GM18861 (cell line): ENCODE measurements around the gene RNF144A.
A peak's percentile ranks its signal among the peaks of the same experiment; 100 is the strongest.
"Not testable (repeated sequence)": the region's sequence is repeated elsewhere in the genome, so short reads cannot be mapped to it uniquely, and the experiment has no call there.

Source experiments
- ATAC-seq: cut with Tn5 transposase; IDR thresholded peaks from one replicate; pipeline ENCODE4 v1.9.1; 2021; ENCODE audit not compliant: unreplicated experiment

RNF144A gene

DNA sequence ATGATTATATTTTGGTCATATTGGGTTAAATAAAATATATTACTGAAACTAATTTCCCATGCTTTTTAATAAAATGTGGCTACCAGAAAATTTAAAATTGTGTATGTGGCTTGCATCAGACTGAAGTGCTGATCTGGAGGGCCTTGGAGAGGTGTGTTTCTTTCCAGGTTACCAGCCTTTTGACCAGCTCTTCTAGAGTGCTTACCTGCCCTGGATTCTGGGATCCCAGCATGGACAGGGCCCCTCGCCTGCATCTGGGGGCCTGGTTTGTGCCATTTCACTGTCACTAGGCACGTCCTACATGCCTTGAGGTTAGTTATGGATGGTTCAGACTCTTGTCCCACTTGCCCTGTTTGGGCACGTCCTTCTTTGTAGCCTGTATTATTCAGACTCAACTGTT, 10.5 kb downstream of the RNF144A start:
- no peak for ATAC-seq

DNA sequence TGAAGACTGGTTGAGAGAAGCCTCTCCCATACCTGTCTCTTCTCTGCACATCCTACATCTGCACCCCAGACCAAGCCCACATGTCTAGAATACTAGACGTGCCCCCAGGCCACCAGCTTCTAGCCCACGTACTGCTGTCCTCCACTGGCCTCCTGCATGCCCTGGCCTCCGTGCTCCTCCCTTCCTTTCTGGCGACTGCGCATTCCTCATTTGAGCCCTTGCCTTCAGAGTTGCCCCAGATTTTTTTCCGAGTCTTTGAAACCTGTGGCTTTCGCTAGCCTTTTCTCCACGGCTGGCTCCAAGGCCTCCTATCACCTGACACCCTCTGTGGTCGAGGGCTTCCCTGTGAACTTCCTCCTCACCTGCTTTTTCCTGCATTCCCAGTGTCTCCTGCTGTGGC, 11.2 kb downstream of the RNF144A start:
- ATAC-seq = no peak

DNA sequence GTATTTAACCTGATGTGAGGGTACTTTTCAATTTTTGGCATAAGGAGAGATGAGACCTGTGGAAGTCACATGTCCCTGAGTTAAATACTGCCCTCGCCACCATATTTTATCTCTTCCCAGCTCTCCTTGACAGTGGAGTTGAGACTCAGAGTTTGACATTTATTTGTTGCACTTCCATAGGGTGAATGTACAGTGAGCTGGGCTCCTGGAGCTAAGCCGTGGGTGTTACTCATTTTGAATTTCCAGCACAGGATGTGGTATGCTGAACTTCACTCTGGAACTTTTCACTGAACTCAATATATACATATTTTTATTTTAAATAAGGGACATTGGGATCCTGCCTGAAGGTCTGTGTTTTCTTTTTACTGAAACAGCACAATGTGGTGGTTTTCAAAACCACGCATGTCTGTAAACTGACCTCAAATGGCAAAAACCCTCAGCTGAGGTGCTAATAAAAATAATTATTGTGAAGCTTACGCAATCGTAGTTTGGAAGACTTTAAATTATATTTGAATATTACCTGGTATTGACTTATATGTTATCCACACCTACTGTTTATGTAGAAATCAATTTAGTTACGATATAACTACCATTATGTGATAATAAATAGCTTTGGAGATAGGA, 12.1 kb downstream of the RNF144A start:
- ATAC-seq = no peak

DNA sequence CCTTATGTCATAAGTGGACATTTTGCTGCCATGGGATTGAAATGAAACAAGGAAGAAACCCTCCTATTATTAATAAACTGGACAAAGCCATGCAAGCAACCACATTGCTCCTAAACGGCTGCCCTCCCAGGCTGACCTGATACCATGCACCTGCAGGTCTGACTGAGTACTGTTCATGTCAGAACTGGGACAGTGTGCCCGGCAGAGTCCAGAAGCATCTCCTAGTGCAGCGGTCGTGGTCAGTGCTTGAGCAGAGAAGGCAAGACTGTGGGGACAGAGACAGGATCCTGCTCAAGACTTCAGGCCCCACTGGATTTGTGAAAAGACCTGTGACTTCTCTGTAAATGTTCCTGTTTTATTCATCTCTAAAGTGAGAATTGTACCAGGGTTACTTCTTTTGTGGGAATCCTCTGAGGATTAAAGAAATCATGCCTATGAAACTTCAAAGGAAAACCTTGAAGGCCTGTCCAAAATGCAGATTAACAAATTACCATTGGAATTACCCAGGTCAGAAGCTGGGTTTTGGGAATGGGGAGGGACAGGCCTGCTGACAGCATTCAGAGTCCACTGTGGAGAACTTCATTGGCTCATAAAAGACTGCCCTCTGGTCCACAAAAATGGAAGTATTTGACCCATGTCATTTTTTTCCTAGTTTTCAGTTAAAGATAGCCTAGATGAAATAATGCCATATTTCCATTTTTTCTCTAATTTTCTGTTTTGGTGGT, 13.9 kb downstream of the RNF144A start:
- no peak for ATAC-seq

DNA sequence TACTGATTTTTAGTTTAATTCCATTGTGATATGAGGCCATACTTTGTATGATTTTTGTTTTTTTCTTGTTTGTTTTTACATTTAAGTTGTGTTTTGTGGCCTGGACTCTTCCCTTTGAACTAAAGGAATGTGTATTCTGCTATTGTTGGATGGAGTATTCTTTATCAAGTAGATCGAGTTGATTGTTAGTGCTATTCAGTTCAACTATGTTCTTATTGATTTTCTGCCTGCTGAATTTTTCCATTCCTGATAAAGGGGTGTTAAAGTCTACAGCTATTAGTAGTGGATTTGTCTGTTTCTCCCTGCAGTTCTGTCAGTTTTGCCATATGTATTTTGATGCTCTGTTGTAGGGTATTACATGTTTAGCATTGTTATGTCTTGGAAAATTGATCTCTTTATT, 14.5 kb downstream of the RNF144A start:
- ATAC-seq = no peak

DNA sequence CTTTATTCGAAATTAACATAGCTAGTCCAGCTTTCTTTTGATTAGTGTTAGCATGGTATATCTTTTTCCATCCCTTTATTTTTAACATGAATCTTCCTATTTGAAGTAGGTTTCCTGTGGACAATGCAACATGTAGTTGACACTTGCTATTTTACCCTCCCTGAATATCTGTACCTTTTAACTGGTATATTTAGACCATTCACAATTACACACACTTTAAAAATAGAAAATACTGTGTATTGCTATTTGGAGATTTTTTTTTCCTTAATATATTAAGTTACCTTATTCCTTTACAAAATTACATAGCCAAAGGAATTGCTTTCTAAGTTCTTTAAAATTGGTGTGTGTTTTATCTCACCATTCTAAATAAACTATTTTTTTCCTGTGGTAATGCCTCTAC, 15.0 kb downstream of the RNF144A start:
- ATAC-seq = no peak

DNA sequence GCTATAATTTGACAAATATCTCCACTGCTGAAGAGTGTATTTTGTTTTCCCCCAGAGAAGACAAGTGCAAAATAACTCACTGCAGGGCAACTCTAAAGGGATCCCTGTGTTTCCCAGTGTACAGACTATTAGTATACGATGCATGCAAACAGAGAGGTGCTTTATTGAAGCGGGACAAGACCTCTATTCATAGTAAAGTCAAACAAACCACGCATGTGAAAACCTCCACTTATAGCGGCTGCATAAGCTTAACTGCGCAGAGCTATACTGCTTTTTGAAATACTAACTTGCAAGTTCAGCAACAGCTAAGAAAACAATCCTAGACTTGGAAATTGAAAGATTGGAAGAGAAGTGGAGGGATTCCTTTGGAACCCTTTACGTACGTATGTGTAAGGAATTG, 15.6 kb downstream of the RNF144A start:
- no peak for ATAC-seq

DNA sequence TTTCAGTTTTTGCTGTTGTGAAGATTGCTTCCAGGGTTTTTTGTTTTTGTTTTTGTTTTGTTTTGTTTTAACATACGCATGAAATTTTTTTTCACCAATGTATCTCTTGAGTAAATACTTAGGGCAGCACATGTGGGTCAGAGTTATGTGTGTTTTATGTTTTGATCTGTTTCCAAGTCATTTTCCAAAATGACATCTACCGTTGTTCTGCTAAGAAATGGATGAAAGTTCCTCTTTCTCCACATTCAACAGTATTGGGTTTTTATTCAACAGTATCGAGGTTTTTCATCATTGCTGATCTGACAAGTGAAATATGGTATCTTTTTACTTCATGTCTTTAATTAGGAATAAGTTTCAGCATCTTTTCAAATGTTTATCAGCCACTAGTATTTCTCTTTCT, 16.7 kb downstream of the RNF144A start:
- ATAC-seq = no peak

DNA sequence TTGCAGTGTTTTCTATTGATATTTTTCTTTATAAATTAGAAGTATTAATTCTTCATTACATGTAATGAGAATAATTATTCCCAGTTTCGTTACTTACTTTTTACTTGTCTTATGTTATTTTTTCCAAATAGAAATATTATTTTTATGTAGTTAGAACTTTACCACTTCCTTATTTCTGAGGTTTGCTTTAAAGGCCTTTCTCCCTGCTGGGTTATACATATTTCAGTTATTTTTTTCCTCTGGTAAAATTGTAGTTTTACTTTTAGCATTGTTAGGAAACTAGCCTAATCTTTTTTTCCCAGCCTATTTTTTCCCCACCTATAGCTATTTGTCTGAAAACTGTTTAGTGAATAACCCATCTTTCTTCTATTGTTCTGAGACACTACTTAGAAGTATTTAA, 17.1 kb downstream of the RNF144A start:
- no peak for ATAC-seq

DNA sequence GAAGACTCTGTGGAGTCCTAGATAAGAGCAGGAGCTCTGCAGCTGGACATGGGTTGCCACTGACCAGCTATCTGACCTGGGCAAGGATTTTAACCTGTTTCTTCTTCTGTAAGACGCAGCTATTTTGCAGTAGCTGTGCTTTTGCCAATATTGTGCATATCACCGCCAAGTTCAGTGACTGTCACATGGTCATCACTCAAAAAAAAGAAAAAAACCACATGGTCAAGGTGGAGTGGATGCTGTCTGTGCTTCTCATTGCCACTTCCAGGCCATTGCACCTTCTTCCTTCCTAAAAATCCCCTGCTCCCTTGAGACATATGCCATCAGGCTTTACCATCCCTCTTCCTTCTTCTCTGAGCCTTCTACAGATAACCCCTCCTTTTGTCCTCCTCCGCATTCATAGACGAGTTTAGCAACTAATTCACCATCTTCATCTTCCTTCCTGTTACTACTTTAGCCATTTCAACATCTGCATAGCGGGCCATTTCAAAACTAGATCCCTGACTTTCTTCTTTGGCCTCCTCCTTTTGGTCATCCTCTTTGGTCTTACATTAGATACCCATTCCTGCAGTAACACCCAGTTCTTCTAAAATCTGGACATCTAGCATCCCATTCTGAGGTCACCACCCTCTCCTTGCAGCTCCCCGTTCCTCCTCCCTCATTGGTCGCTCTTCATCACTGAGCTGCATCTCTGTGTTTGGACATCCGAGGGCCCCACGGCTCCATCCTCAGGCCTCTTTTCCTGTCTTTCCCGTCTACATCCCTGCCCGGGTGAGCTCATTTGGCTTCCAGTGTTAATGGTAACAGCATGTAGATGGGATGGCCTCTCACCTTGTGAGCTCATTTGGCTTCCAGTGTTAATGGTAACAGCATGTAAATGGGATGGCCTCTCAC, 17.8 kb downstream of the RNF144A start:
- no peak for ATAC-seq

DNA sequence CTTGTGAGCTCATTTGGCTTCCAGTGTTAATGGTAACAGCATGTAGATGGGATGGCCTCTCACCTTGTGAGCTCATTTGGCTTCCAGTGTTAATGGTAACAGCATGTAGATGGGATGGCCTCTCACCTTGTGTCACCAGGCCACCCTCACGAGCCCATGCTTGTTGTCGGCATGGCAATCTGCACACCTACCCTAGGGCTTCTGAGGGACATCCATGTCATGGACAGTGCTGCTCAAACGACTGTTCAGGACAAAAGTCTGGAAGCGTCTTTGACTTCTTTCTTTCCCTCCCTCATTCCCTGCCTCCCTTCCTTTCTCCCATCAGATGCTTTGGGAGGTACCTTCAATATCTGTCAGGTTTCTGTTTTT, 18.4 kb downstream of the RNF144A start:
- not testable (repeated sequence) for ATAC-seq

DNA sequence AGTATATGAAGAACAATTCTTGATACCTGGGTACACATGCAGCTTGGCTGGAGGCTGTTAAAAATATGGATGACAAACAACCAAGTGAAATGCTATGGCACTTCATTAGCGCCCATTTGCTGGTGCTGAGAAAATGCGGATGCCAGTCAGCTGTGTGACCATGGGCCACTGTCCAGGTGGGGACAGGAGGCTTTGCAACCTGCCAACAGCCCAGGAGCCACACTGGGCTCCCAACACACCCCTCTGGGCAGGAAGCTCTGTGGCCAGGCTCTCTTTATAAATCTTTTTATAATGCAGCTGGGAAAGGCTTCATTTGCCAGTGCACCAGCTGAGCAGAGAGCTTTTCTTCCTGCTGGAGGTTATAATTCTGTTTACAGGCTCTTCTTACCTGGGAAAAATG, 19.9 kb downstream of the RNF144A start:
- ATAC-seq = no peak

DNA sequence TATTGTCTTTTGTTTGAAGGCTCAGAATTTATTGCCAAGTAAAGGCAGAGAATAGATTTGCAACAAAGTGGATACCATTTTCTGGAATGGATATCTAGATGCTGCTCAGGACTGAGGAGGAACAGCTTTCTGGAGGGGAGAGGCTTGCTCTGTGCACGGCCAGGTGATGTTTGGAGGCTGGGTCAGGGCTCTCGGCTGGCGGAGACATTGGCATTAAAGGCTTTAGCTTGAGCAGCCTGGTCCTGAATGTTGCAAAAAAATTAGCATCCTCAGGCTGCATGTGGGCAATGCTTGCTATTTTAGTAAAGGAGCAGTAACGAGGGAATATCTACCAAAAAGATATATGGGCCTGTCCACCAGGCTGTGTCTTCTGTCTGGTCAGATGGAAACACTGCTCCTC, 20.4 kb downstream of the RNF144A start:
- no peak for ATAC-seq

DNA sequence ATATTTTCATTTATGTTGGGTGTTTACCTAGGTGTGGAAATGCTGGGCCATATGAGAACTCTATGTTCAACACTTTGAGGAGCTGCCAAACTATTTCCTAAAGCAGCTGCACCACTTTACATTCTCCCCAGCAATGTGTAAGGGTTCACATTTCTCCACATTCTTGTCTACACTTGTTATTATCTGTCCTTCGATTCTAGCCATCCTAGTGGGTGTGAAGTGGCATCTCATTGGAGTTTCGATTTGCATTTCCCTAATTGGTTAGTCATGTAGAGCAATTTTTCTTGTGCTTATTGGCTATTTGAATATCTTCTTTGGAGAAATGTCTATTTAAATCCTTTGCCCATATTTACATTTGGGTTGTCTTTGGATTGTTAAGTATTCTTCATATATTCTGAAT, 21.9 kb downstream of the RNF144A start:
- ATAC-seq = no peak

DNA sequence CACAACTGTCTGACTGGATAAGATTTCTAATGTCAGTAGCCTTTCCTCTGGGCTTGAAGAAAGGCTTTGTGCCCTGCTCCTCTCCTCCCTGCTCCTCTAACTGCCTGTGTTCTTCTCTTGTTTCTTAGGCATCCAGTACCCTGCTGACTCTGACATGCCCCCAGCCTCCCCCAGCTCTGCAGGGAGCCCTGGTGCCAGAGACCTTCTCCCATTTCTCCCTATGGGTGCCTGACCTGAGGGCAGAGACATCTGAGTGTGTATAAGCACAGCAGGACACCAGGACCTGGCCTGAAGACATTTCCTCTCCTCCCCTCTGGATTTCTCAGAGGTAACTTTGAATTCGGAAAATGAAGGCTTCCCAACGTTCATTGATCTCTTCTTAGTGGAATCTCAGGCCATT, 23.6 kb downstream of the RNF144A start:
- ATAC-seq = no peak

DNA sequence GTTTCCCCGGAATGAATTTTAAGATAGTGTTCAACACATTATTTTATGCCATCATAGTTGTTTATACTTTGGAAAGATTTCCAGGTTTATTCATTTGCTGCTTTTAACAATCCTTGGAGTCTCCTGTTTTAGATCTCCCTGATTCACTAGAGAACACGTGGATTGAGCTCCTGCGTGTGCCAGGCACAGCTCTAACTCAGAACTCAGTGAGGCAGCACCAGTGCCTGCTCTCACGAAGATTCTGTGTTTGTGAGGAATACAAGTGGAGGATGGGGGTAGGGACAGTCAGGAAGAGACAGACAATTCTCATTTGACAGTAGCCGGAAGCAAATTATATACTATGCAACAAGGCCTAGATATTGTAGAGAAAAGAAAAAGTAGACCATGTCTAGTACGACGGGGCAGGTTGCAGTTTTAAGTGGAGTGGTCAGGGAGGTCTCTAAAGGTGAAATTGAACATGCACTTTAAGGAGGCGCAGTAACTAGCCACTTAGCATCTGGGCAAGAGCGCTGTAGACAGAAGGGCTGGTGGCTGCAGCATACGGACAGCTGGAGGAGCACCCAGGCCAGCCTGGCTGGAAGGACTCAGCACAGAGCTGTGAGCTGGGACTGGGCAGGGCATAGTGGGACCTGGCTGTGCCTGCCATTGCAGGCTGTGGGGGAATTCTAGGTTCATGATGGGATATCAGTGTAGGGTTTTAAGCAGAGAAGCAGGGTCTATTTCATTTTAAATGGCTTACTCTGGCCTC, 24.3 kb downstream of the RNF144A start:
- no peak for ATAC-seq

DNA sequence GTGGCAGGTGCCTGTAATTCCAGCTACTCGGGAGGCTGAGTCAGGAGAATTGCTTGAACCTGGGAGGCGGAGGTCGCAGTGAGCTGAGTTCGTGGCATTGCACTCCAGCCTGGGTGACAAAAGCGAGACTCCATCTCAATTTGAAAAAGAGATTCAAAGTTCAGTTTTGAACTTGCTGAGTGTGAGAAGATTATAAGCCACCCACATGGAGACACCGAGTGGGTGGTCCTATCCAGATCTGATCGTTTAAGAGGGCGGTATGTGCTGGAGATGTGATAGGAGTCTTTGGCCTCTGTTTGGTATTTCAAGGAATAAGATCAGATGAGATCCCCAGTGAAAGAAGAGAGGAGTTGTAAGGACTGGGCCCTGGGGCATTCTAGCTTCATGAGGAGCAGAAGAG, 25.6 kb downstream of the RNF144A start:
- no peak for ATAC-seq

DNA sequence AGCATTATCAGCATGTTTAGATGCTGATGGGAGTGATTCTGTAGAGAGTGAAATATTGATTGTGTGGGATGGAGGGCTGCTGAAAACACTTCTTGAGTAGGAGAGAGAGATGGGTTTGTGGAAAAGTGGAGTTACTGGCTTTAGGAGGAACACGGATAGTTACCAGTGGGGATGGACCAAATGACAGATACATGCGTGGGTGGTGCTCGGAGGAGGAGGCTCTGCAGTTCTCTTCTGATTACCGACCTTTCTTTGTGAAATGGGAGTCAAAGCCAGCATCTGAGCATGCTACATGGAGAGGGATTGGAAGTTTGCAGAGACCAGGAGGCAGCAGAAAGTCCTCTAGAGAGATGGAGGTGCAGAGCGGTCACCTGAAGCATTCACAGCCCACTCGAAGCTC, 26.3 kb downstream of the RNF144A start:
- no peak for ATAC-seq

DNA sequence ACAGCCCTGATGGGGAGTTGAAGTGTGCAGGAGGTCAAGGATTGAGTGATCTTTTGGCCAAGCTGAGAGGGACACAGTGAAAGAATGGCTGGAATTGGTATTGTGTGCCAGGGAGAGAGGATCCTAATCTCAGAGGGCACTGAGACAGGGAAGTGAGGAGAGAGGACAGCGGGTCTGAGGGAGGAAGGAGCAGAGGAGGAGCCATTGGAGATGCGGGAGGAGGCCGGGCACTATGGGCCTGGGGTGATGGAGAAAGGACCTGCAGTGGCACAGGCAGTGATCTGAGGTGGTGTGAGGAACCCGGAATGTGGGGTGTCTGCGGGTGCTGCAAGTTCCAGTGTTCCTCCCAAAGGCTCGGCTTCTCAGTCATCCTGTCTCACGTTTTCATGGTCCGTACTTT, 26.8 kb downstream of the RNF144A start:
- no peak for ATAC-seq

DNA sequence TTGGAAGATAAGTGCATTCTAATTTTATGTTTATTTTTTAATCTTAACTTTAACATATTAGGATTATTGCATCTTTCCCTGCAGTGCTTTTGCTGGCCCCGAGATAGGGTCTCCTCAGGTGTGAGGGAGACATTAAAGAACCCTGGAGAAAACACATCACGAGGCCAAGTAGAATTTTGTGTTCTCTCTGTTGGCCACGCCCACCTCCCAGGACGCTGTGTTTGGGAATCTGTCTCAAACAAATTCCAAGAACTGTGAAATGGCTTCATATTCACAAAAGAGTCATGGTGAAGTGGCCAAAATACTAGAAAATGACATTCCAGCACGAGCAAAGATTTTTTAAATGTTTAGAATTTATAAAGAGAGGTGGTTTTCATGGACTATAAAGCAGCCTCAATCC, 27.3 kb downstream of the RNF144A start:
- ATAC-seq = no peak

DNA sequence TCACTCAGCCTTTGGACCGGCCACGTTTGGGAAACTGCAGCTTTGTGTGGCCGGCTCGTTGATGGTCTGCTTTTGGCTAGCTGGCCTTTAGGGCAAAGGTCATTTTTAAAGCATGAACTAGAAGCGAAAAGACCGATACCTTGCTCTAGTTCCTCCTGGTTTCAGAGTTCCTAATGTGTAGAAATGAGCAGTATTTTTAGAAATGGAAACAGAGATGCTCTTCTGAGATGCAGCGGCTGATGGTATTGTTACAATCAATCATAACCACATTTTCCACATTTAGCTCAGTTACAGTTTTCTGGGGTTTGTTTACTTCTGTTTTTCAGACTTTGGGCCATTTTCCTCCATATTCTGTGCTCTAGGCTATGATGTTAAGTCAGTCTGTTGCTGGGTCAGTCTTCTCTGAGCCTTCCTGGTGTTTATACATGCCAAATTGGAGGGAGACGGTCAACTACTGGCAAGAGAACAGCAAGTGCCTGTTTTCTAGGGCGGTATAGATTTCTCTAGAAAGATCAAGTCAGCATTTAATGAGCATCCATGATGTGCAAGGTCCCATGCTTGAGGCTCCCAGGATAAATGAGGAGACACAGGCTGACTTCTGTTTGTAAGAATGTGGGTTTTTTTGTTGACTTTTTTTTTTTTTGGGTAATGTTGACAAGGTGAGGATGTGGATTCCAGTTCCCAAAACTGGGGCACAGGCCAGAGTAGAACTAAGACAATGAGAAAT, 28.0 kb downstream of the RNF144A start:
- peak; percentile 94 for ATAC-seq
